Body of pancreas (tissue), 4 donors: ENCODE results near the gene HSD3B7.

Experiments
- POLR2A ChIP-seq, 3 donors: fragments of 450-650 bp; IDR thresholded peaks; one replicate each; pipeline ENCODE4 v1.6.1; 2016; ENCODE audit warnings: antibody characterized with exemption in 3 of 3, mild to moderate bottlenecking in 2 of 3
- TF ChIP-seq, protein P1 (sequence below), 7 experiments: fragments of 450-650 bp in 4 of 7; fragments of 200-600 bp in 3 of 7; sonication (generic) in 3 of 7; IDR thresholded peaks; one replicate each; pipeline ENCODE4 v1.5.1; 2016 to 2019; ENCODE audit warnings: antibody characterized with exemption in 7 of 7

DNA sequence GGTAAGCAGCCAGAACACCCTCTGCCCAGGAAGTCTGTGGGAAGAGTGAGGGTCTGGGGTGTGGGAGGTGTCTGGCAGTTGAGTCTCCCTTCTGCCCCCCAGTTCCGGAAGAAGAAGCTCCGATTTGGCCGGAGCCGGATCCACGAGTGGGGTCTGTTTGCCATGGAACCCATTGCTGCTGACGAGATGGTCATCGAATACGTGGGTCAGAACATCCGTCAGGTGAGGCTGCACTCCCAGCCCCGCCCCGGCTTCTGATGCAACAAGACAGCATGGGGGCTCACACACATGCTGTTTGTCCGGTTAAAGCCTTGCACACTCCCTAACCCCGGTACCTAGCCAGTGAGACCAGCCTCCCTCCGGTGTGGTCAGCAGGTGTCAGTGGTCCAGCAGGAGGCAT is 4.0 kb upstream of the HSD3B7 start:
- TF ChIP-seq POLR2A (IDR thresholded peaks at IDR 0.05): no peak
- TF ChIP-seq, protein P1, sequence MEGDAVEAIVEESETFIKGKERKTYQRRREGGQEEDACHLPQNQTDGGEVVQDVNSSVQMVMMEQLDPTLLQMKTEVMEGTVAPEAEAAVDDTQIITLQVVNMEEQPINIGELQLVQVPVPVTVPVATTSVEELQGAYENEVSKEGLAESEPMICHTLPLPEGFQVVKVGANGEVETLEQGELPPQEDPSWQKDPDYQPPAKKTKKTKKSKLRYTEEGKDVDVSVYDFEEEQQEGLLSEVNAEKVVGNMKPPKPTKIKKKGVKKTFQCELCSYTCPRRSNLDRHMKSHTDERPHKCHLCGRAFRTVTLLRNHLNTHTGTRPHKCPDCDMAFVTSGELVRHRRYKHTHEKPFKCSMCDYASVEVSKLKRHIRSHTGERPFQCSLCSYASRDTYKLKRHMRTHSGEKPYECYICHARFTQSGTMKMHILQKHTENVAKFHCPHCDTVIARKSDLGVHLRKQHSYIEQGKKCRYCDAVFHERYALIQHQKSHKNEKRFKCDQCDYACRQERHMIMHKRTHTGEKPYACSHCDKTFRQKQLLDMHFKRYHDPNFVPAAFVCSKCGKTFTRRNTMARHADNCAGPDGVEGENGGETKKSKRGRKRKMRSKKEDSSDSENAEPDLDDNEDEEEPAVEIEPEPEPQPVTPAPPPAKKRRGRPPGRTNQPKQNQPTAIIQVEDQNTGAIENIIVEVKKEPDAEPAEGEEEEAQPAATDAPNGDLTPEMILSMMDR (IDR thresholded peaks at IDR 0.05): no peak
